Nephron (organoid): ENCODE data around the gene PI4K2A.
"Not testable (repeated sequence)": the region's sequence is repeated elsewhere in the genome, so short reads cannot be mapped to it uniquely, and the experiment has no call there.

ENCODE experiments used
- H3K27ac Mint-ChIP-seq, 3 experiments: 2 replicates each; pipeline ENCODE4 v1.8.0; 2020; ENCODE audit warnings: mixed read lengths in 3 of 3, mild to moderate bottlenecking in 2 of 3, moderate library complexity in 1 of 3
- H3K27me3 Mint-ChIP-seq: 2 replicates; pipeline ENCODE4 v1.8.0; 2021; ENCODE audit warnings: low read depth, mild to moderate bottlenecking, moderate library complexity, mixed read lengths
- H3K36me3 Mint-ChIP-seq: 2 replicates; pipeline ENCODE4 v1.8.0; 2020; ENCODE audit warnings: low read depth, mixed read lengths
- H3K4me1 Mint-ChIP-seq: 2 replicates; pipeline ENCODE4 v1.8.0; 2020; ENCODE audit warnings: mixed read lengths
- H3K4me3 Mint-ChIP-seq, 3 experiments: 2 replicates each; pipeline ENCODE4 v1.8.0; 2020; ENCODE audit warnings: mild to moderate bottlenecking in 3 of 3, mixed read lengths in 3 of 3, moderate library complexity in 2 of 3
- H3K9me3 Mint-ChIP-seq: 2 replicates; pipeline ENCODE4 v1.8.0; 2020; ENCODE audit warnings: mixed read lengths
- CTCF ChIP-seq, 3 experiments: fragments of 200-600 bp; sonication (generic); IDR thresholded peaks; one replicate each; pipeline ENCODE4 v1.5.0; 2021; ENCODE audit warnings: antibody characterized with exemption in 3 of 3; ENCODE audit not compliant: unreplicated experiment in 3 of 3

The PI4K2A gene

GRCh38 chr10:97633921-97634320 is 6.5 kb upstream of the PI4K2A start:
- peak overlapping the region; percentile 90 to 95 (median 93) for H3K27ac Mint-ChIP-seq
- H3K4me3 Mint-ChIP-seq, result peak overlapping the region; percentile 95 to 96 (median 95)
- no peaks in the 10 kb centered on the region for H3K9me3 Mint-ChIP-seq
- H3K27me3 Mint-ChIP-seq, result no peaks in the 10 kb centered on the region
- peak in 2 of 3 experiments; percentile 9 to 44 for TF ChIP-seq CTCF (IDR thresholded peaks at IDR 0.05; ENCODE audit: unreplicated experiment in 3 of 3)
- H3K36me3 Mint-ChIP-seq, result peaks cover 3% of the 10 kb centered on the region
- H3K4me1 Mint-ChIP-seq, result peaks cover 12% of the 10 kb centered on the region

- Mint-ChIP-seq H3K4me1 (peaks cover 12% of the 10 kb centered on the region), H3K9me3 (no peaks in the 10 kb centered on the region), H3K36me3 (no peaks in the 10 kb centered on the region), H3K4me3 (peak overlapping the region in 1 of 3 experiments; percentile 30), H3K27me3 (no peaks in the 10 kb centered on the region), H3K27ac (no peak overlapping the region)
- no peak for TF ChIP-seq CTCF (IDR thresholded peaks at IDR 0.05; ENCODE audit: unreplicated experiment in 3 of 3)
These were observed 4.9 kb upstream of the PI4K2A start for GRCh38 chr10:97635577-97635976.

- Mint-ChIP-seq H3K4me1 (peaks cover 19% of the 10 kb centered on the region), H3K27ac (peak overlapping the region in 1 of 3 experiments; percentile 97), H3K4me3 (peak overlapping the region in 1 of 3 experiments; percentile 25)
- H3K9me3 Mint-ChIP-seq, H3K36me3 Mint-ChIP-seq, H3K27me3 Mint-ChIP-seq: not testable (repeated sequence)
These were observed 1.4 kb upstream of the PI4K2A start for GRCh38 chr10:97639090-97639489.

GRCh38 chr10:97640868-97641811 is 669 bp downstream of the PI4K2A start:
- Mint-ChIP-seq H3K4me1 (peaks cover 19% of the 10 kb centered on the region), H3K9me3 (no peaks in the 10 kb centered on the region), H3K4me3 (peak overlapping the region; percentile 99 to 100 (median 99)), H3K27ac (peak overlapping the region; percentile 56 to 95 (median 94)), H3K27me3 (peaks cover 5% of the 10 kb centered on the region), H3K36me3 (peaks cover 20% of the 10 kb centered on the region)
- no peak for TF ChIP-seq CTCF (IDR thresholded peaks at IDR 0.05; ENCODE audit: unreplicated experiment in 3 of 3)

- not testable (repeated sequence) for H3K27ac Mint-ChIP-seq, H3K9me3 Mint-ChIP-seq, H3K27me3 Mint-ChIP-seq
- Mint-ChIP-seq H3K36me3 (peaks cover 23% of the 10 kb centered on the region), H3K4me3 (peak overlapping the region; percentile 99 to 100 (median 99)), H3K4me1 (peaks cover 19% of the 10 kb centered on the region)
These were observed 2.1 kb downstream of the PI4K2A start for GRCh38 chr10:97642471-97643159.

- Mint-ChIP-seq H3K9me3 (no peaks in the 10 kb centered on the region), H3K4me3 (peak overlapping the region; percentile 79 to 100 (median 83)), H3K4me1 (peaks cover 21% of the 10 kb centered on the region), H3K27ac (no peak overlapping the region), H3K27me3 (peaks cover 5% of the 10 kb centered on the region), H3K36me3 (peaks cover 26% of the 10 kb centered on the region)
- no peak for TF ChIP-seq CTCF (IDR thresholded peaks at IDR 0.05; ENCODE audit: unreplicated experiment in 3 of 3)
These were observed 3.0 kb downstream of the PI4K2A start for GRCh38 chr10:97643441-97643985.
